GM18511 (cell line): ENCODE results near the gene FEM1C.

Experiments used
- ATAC-seq: cut with Tn5 transposase; IDR thresholded peaks from one replicate; pipeline ENCODE4 v1.9.1; 2021; ENCODE audit warnings: mild to moderate bottlenecking, moderate library complexity; ENCODE audit not compliant: unreplicated experiment

FEM1C gene

DNA sequence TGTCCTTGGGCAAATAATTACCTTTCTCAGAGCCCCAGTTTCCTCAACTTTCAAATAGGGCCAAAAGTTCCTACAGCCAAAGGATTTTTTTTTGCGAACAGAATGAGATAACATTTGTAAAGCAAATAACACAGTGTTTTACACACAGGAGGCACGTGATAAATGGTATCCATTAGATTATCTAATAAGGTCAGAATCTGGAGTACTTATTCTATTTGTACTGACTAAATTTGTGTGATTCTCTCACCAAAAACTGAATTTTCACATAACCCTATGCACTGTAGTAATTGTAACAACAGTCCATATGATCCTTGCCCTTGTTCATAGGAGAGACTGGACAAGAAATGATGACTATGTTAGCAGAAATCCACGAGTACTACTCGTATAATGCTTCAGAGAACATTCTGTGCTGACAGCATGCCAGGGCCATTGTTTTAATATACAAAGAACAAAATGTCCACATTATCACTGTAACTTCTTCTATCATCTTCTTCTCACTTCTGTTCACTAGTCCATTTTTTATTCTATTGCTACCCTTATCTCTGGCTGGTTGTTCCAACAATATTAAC, 13.9 kb upstream of the FEM1C start:
- no peak for ATAC-seq

DNA sequence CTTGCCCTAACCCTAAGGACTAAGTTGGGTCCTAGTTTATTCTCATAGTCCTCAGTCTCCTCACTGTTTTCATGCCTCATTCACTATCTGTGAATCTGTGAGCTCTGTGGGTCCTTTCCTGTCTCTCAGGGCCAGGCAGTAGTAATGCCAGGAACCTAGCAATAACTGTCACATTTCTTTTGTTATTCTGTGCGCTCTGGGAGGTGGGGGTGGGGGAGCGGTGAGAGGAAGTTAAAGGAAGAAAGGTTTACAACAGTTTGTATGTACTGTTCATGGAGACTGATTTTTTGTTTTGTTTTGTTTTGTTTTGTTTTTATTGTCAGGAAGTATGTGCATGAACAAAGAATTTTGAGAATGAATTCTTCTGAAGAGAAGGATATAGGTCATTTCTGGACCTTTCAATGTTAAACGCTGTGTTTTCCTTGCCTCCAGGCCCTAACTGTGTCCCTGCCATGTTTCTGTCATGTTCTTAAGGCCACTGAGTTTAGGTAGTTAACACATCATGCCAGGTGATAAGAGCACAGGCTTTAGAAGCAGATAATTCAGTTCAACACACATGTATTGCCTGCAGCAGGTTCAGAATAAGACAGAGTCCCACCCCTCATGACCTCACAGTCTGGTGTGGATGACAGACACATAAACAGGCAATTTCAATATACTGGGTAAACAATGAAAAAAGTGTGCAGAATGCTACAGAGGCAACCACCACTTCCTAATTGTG, 13.3 kb upstream of the FEM1C start:
- ATAC-seq, result no peak

DNA sequence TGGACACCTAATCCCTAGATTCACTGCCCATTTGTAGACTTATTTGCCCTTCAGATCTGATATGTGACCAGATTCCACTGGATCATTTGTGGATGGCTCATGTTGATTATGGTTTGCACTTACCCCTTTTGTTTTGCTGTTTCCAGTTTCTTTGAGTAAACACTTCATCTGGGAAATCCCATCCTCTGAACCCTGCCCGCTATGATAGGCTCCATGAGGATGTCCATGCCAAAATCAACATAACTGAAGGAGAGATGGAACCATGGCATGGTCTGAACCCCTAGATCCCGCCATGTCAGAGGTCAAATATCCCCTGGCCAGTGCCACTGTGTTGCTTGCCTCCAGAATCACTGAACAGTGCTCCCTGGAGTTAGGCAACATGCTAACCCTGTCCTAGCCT, 11.7 kb upstream of the FEM1C start:
- no peak for ATAC-seq

DNA sequence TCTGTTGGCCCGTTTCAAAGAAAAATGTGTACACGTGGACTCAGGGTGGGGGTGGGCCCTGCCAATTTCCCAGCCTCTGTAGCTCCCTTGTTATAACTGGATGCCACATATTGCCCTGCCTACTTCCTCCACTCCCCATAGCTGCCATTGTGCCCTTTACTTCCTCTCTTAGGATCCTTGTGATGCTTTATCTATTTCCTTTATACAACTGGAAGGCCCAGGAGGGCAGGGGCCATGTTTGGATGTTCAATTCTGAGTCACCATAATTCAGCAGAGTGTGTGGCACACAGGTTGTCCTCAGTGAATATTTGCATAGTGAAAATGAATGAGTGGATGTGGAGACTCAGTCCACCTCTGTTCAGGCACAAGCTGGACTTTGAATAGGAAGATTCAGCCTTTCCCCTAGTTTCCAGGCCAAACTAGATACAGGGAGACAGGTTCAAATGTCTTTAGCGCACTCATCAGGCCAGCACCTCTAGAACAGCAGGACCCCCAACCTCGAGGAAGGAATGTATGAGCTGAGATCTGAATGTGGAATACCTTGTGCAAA, 10.6 kb upstream of the FEM1C start:
- ATAC-seq, result no peak

DNA sequence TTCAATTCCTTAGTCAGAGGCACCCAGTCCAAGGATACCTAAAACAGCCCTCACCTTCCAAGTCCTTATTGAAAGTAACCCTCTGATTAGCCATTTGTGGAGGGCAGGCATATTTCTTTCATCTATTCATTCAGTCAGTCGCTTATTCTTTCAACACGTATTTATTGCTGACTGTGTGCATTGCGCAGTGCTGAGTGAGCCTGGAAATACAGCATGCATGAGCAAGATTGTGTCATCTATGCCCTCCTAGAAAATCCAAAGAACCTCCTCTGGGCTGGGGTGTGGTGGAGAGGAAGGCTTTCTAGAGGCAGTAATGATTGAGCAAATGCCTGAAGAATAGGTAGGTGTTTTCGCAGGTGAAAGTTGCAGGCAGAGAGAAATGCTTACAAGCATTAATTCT, 8.5 kb upstream of the FEM1C start:
- no peak for ATAC-seq

DNA sequence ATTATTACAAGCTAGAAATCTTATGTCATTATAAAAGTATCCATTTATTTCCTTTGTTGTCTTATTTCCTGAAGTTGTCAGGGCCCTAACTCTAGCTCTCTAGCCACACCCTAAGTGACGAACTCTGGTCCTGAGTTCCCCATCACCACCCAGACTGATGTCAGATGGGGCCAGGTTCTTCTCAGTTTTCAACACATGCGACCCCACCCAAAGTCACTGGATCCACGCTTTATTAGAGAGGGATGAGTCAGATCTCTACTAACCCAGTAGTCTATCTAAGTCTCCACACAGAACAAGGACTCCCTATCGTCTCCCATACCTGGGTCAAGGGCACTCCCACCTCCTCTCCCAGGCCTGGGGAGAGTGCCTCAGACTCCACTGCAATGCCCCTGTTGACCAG, 6.8 kb upstream of the FEM1C start:
- no peak for ATAC-seq

DNA sequence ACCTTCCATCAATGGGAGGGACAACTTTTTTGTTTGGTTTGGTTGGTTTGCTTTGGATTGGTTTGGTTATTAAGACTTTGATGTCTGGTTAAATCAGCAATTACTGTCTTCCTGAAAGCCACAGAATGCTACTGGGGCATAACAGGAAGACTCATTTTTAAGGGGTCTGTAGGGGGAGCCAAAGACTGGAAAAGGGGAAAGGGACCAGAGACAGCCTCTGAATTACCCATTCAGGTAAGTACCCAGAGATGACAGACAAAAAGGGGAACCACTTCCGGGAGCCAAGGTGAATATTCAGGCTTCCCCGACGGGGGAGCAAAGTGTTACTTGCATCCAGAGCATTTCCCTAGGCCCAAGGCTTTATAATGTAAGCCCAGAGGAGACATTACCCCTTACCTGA, 4.6 kb upstream of the FEM1C start:
- ATAC-seq, result no peak

DNA sequence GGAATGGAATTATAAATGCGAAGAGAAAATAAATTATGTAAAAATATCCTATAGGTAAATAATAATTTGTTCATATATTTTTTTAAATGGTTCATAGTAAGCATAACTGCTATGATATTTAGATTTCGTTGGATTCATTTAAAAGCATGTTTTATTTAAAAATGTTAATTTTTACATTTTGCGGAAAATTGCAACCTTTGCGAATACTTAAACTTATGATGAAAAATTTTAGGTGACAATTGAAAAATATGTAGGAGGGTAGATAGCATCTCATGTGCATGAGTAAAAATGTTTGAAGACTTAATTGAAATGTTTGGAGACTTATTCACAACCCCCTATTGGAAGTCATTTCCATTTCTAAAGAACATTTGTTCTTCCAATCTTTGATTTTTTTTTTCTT, 4.1 kb upstream of the FEM1C start:
- ATAC-seq, result no peak

DNA sequence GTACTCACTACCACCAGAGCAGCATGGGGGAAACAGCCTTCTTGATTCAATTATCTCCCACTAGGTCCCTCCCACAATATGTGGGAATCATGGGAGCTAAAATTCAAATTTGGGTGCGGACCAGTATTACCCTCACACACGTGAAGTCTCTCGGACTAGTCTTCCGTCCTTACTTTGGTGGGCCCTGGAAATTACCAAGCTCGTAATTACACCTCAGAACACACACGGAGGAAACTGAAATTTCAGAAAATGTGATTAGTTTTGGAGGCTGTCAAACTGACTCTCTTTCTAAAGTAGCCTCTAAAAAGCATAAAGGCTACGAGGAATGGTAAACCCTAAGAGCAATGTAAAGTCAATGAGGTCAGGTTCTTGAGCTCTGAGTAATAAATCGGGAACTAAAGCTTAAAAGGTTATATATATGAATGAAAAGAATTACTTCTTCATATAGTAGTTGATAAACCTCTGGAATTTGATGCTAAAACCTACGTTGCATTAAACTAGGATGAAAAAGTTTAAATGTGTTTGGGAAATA, 842 bp upstream of the FEM1C start:
- ATAC-seq, result no peak

DNA sequence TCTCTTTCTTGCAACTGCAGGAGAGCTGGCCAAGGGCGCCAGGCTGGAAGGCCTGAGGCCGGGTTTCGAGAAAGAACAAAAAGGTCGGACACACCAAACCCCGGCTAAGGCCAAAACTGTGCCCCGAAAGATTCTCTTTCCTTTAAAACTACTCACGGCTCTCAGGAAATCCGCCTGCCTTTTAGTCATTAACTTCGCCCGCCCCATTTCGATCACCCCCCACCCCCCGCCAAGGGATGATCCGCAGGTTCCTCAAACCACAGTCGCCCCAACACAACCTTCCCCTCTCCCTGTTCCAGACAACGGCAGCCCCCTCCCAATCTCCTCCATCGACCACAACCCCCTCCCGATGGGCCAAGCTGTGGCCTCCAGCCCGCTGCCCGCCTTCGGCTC, 536 bp downstream of the FEM1C start:
- ATAC-seq, result peak; percentile 19

DNA sequence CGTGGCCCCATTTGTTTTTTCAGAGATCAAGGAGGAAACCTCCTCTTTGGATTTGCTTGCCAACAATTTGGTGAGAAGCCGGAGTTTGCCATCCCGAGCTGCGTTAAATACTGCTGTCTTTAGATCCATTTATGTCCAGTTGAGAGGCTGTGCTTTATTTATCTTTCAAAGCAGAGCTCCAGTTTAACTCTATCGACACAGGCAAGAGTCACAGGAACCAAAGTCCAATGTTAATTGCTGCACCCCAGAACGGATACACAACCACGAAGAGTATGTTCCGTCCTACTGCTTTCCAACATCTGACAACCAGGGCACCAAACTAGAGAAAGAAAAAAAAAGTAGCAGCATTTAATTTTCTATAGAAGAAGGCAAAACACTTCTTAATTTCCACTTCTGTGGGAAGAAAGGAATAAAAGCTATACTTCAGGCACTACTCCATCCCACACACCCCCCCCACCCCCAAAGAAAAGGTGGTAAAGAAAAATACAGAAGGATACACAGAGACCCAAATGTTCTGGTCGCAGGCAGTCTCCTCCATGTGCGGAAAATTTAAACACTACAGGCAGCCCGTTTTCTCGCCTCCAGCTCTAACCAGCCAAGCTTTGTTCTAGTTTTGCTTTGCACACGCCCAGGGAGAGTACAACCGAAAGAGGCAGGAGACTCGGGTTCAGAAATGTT, 1.1 kb downstream of the FEM1C start:
- ATAC-seq, result peak; percentile 44

DNA sequence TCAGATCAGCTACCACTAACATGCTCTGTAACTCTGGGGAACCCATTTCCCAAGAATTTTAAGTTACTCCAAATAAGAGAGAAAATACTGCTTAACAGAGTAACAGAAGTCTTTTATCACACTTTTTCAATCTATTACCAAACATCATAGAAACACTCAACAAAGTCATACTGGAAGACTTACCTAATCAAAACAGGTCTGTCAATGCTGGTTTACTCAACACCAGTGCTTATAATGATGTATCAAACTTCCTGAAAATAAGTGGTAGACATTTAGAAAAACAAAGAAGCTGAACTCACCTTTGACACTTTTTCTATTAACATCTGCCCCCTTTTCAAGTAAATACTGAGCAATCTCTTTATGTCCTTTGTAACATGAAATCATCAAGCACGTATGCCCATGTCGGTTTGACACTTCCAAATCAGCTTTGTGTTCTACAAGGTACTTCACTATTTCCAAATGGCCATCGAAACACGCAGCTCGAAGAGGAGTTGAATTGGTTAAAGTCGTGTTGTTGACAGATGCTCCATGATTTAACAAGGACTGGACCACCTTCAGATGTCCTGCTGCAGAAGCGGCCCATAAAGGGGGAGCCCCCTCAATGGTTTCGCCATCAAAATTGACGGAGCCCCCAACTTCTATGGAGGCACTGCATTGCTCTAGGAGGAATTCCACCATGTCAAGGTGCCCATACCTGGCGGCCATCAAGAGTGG, 1.8 kb downstream of the FEM1C start:
- no peak for ATAC-seq

DNA sequence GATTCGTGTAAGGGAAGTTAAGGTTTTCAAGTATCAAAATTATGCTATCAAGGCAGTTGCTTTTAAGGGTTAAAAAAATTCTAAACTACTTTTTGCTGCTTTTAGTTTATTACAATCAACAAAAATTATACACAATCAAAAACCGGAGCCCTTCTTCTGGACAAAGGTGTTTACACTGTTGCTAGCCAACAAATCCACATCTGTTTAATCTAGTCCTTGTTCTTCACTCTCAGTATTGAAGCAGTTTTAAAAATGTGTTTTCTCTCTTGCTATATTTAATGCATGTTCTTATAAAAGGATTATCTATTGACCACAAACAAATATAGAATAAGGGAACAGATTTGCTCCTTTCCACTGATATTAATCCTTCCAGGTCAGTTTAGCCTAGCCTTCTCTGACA, 2.5 kb downstream of the FEM1C start:
- no peak for ATAC-seq

DNA sequence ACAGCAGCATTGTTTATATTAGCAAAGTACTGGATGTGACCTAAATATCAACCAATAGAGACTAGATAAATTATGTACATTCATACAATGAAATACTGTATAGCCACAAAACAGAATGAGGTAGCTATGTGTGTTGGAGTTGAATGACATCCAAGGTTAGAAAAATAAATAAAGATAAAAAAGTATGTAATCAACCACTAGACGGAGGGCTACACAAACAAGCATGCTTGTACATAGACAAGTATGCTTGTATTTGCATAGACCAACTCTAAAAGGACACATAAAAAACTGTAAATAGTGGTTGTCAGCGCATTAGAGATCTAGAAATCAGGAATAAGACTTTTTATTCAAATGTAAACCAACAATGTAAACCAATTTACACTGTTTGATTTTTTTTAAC, 3.0 kb downstream of the FEM1C start:
- ATAC-seq, result no peak

DNA sequence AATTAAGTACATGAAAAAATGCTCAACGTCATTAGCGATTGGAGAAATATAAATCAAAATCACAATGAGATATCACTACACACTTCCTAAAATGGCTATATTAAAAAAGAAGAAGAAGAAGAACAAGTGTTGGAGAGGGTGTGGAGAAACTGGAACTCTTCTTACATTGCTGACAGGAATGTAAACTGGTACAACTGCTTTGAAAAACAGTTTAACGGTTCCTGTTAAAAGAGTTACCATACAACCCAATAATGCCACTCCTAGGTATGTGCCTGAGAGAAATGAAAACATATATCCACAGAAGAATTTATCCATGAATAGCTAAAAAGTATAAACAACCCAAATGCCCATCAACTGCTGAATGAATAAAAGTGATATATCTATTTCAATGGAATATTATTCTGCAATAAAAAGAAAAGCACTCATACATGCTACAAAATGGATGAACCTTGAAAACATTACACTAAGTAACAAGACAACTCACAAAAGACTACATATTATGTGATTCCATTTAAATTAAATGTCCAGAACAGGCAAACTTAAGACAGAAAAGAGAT, 9.0 kb downstream of the FEM1C start:
- ATAC-seq, result no peak

DNA sequence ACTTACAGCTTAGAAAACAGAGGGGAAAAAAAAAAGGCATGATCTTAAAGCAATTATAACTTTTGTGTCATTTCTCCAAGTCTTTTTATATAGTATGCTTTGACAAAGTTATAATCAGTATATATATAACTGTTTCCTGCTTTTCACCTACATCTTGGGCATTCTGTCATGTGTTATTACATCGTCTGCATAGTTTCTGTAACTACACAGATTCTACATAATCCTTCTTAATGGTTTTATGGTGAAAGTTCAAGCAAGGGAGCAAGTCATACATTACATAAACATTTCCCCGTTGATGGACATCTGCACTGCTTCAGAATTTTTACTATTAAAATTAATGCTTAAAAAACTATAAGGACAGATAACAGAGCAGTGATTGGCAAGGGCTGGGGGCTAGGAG, 12.1 kb downstream of the FEM1C start:
- ATAC-seq, result no peak

DNA sequence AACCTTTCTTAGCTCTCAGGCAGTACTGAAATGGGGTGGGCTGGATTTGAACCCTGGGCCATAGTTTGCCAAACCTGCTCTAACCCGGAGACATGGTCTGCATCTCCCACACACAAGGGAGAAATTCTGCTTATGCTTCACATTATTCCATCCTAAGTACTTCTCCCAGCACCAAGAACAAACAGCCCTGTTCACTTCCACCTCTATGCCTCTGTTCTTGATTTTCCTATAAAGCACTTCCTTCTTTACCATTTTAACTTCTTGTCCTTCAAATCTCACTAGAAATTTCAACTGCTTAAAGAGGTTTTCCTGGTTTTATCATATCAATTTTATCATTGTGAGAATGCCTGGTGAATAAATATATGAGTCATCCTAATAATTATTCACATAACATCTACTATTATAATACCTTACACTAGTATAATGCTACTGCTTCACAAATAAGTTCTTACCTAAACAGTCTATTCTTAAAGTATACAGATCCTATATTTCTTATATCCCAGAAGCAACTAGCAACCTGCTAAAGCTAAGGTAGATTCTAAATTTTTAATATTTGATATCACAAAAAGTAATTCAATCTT, 12.7 kb downstream of the FEM1C start:
- no peak for ATAC-seq

DNA sequence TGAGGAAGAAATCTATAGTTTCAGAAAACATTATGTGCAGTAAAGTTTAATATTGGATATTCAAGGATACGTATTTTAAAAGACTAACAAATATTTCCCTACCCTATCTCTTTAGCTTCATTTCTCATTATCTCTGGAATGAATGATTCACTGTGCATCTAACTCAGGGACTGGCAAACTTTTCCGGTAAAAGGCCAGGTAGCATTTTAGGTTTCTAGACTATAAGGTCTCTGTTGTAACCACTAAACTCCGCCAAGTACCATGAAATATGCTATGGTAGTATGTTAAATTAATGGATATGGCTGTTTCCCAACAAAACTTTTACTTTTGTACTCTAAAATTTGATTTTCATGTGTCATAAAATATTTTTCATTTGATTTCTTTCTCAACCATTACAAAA, 13.2 kb downstream of the FEM1C start:
- no peak for ATAC-seq

DNA sequence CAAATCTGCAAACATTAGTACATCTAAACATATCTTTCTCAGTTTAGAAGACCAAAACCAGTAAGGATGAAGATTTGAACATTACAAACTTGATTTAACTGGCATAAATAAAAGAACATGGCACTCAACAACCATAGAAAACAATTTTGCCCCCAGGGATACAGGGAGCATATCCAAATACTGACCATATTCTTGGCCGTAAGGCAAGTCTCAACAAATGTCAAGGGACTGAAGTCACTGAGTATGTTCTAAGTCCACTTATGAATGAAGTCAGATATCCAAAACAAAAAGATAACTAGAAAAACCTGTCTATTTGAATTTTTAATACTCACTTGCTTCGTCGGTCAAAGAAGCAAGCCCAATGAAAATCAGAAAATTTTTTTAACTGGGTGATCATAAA, 14.1 kb downstream of the FEM1C start:
- no peak for ATAC-seq

DNA sequence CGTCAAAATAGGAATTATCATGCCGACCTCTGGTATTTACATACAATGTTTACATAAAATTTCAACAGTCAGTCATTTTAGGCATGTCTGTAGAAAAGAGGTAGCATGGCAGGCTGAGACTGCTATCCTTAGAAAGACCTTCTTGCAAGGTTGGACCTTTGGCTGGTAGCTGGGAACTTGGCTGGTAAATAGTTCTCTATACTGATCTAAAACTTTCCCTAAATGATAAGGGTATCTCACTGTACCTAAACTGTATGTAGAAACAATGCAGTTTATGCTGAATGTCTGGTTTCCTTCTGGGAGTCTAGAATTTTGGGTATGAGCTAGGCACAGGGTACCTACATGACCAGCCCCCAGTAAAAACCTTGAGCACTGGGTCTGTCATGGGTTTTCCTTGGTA, 18.0 kb downstream of the FEM1C start:
- ATAC-seq, result no peak
